ENCODE results near the gene EML4. TPM values are rescaled to one million over a fixed set of nuclear protein-coding genes. Genes with fewer than 3 reads are reported as not detected.

EML4 gene
- total and polyA plus RNA-seq, 2 of the 13 experiments (the other 11 are each of a cell fraction or from before 2014, with no cell fraction given): 243 to 476 TPM

DNA sequence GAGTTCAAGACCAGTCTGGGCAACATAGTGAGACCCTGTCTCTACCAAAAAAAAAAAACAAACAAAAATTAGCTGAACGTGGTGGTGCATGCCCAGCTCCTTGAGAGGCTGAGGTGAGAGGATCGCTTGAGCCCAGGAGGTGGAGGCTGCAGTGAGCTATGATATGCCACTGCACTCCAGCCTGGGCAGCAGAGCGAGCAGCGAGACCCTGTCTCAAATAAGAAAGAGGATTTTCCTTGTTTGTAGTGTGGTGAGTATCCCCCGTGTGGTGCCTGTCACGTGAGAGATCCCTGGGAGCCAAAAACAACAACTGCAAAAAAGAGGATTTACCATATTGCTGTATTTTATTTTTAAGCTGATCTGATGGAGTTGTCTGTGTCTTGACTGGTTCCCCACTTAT lies 9.2 kb downstream of the EML4 start:
- BruUV-seq (replicated peaks): no TSS peak
- FAIRE-seq: no peak
- CTCF ChIA-PET (ENCODE audit: low intra/inter-chr PET ratio, low total read pairs): no interaction called here
- TF ChIP-seq CBFB (CRISPR knock-in tag; IDR thresholded peaks at IDR 0.05): no peak
- TF ChIP-seq, protein P1, sequence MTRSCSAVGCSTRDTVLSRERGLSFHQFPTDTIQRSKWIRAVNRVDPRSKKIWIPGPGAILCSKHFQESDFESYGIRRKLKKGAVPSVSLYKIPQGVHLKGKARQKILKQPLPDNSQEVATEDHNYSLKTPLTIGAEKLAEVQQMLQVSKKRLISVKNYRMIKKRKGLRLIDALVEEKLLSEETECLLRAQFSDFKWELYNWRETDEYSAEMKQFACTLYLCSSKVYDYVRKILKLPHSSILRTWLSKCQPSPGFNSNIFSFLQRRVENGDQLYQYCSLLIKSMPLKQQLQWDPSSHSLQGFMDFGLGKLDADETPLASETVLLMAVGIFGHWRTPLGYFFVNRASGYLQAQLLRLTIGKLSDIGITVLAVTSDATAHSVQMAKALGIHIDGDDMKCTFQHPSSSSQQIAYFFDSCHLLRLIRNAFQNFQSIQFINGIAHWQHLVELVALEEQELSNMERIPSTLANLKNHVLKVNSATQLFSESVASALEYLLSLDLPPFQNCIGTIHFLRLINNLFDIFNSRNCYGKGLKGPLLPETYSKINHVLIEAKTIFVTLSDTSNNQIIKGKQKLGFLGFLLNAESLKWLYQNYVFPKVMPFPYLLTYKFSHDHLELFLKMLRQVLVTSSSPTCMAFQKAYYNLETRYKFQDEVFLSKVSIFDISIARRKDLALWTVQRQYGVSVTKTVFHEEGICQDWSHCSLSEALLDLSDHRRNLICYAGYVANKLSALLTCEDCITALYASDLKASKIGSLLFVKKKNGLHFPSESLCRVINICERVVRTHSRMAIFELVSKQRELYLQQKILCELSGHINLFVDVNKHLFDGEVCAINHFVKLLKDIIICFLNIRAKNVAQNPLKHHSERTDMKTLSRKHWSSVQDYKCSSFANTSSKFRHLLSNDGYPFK (CRISPR knock-in tag; IDR thresholded peaks at IDR 0.05; ENCODE audit: borderline replicate concordance): no peak
- TF ChIP-seq RARA (CRISPR knock-in tag; IDR thresholded peaks at IDR 0.05): 0 out of 2 replicates have a peak, but pooled peaks have one; percentile 5
- TF ChIP-seq ZNF616 (CRISPR knock-in tag; IDR thresholded peaks at IDR 0.05; ENCODE audit: low read depth): no peak
- no peak for TF ChIP-seq SRSF1 (optimal IDR thresholded peaks at IDR 0.05; ENCODE audit: low read depth, low read length)
- TF ChIP-seq ZNF878 (CRISPR knock-in tag; IDR thresholded peaks at IDR 0.05): 0 out of 2 replicates have a peak, but pooled peaks have one; percentile 40
- TF ChIP-seq, protein P2, sequence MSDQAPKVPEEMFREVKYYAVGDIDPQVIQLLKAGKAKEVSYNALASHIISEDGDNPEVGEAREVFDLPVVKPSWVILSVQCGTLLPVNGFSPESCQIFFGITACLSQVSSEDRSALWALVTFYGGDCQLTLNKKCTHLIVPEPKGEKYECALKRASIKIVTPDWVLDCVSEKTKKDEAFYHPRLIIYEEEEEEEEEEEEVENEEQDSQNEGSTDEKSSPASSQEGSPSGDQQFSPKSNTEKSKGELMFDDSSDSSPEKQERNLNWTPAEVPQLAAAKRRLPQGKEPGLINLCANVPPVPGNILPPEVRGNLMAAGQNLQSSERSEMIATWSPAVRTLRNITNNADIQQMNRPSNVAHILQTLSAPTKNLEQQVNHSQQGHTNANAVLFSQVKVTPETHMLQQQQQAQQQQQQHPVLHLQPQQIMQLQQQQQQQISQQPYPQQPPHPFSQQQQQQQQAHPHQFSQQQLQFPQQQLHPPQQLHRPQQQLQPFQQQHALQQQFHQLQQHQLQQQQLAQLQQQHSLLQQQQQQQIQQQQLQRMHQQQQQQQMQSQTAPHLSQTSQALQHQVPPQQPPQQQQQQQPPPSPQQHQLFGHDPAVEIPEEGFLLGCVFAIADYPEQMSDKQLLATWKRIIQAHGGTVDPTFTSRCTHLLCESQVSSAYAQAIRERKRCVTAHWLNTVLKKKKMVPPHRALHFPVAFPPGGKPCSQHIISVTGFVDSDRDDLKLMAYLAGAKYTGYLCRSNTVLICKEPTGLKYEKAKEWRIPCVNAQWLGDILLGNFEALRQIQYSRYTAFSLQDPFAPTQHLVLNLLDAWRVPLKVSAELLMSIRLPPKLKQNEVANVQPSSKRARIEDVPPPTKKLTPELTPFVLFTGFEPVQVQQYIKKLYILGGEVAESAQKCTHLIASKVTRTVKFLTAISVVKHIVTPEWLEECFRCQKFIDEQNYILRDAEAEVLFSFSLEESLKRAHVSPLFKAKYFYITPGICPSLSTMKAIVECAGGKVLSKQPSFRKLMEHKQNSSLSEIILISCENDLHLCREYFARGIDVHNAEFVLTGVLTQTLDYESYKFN (CRISPR knock-in tag; conservative IDR thresholded peaks at IDR 0.05): 0 out of 2 replicates have a peak, but pooled peaks have one; percentile 12
- TF ChIP-seq POLR2G (IDR thresholded peaks at IDR 0.05; ENCODE audit: low read depth, low read length): 0 out of 2 replicates have a peak, but pooled peaks have one; percentile 28
- TF ChIP-seq, protein P3, sequence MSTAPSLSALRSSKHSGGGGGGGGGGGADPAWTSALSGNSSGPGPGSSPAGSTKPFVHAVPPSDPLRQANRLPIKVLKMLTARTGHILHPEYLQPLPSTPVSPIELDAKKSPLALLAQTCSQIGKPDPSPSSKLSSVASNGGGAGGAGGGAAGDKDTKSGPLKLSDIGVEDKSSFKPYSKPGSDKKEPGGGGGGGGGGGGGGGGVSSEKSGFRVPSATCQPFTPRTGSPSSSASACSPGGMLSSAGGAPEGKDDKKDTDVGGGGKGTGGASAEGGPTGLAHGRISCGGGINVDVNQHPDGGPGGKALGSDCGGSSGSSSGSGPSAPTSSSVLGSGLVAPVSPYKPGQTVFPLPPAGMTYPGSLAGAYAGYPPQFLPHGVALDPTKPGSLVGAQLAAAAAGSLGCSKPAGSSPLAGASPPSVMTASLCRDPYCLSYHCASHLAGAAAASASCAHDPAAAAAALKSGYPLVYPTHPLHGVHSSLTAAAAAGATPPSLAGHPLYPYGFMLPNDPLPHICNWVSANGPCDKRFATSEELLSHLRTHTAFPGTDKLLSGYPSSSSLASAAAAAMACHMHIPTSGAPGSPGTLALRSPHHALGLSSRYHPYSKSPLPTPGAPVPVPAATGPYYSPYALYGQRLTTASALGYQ (CRISPR knock-in tag; IDR thresholded peaks at IDR 0.05): no peak
- TF ChIP-seq, protein P4, sequence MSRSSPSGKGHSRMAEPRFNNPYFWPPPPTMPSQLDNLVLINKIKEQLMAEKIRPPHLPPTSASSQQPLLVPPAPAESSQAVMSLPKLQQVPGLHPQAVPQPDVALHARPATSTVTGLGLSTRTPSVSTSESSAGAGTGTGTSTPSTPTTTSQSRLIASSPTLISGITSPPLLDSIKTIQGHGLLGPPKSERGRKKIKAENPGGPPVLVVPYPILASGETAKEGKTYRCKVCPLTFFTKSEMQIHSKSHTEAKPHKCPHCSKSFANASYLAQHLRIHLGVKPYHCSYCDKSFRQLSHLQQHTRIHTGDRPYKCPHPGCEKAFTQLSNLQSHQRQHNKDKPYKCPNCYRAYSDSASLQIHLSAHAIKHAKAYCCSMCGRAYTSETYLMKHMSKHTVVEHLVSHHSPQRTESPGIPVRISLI (CRISPR knock-in tag; IDR thresholded peaks at IDR 0.05; ENCODE audit: borderline replicate concordance): peak; percentile 44; the same call in 1 of the 2 replicates
- no peak for TF ChIP-seq POGZ (CRISPR knock-in tag; IDR thresholded peaks at IDR 0.05)
- peak; percentile 56; the same call in 1 of the 2 replicates for TF ChIP-seq RBFOX2 (IDR thresholded peaks at IDR 0.05; ENCODE audit: low read depth, low read length)
- TF ChIP-seq RBM22 (optimal IDR thresholded peaks at IDR 0.05; ENCODE audit: low read length): peak; percentile 82

More for the DNA sequence above, 9.2 kb downstream of the EML4 start:
- POLR2A ChIA-PET: interaction anchor here (1.2 to 3.5 kb wide), 4 partner anchors 10 to 73 kb away, joined by 3 to 9 read pairs (median 6); no protein-coding TSS in a partner anchor
- H3K4me3 ChIP-seq (replicated peaks in 1 of 3; ENCODE audit: insufficient read depth in 1 of 3, low read depth in 2 of 3, low read length in 3 of 3): peak overlapping the region in 1 of 3 experiments; percentile 29; a peak in 2 of 6 replicates
- in situ Hi-C loops (cut with HindIII; ENCODE audit: extremely low pct_ligation_motif_present, low pct_unique_long_range_greater_than_20kb): loop anchor here (25.0 kb wide), 1 partner anchor 316 kb away; no protein-coding TSS in a partner anchor
- peaks cover 97% of the 10 kb centered on the region for H4K20me1 ChIP-seq (ENCODE audit: insufficient read depth, low read length)
- intact Hi-C loops (cut with micrococcal nuclease; ENCODE audit: unreplicated experiment): no loop called here
- H3K9ac ChIP-seq (ENCODE audit: insufficient read depth, low read depth, low read length): peak overlapping the region; percentile 13; the same call in 1 of the 2 replicates
- no peaks in the 10 kb centered on the region for H3K9me3 ChIP-seq (ENCODE audit: low read length)
- no peak overlapping the region for H3K27ac ChIP-seq (ENCODE audit: extremely low read length, insufficient read depth, low read length)
- ATAC-seq (no peak), DNase-seq (ENCODE audit: low spot score) (no peak)
- H3K27me3 ChIP-seq (ENCODE audit: control insufficient read depth in 1 of 2, insufficient read depth in 2 of 2, low read length in 2 of 2): no peaks in the 10 kb centered on the region; a peak in 1 of 5 replicates
- H3K36me3 ChIP-seq (replicated peaks in 1 of 2; ENCODE audit: control insufficient read depth in 1 of 2, insufficient read depth in 2 of 2, low read length in 2 of 2): peaks cover 7 to 69% of the 10 kb centered on the region in 2 experiments; a peak in 4 of 5 replicates
- peaks cover 100% of the 10 kb centered on the region for H3K79me2 ChIP-seq (ENCODE audit: insufficient read depth, low read length)
- H2AFZ ChIP-seq (ENCODE audit: low read length): no peak overlapping the region
- H3K4me1 ChIP-seq (ENCODE audit: insufficient read depth, low read length): peaks cover 97% of the 10 kb centered on the region
- peak overlapping the region; percentile 95 for H3K4me2 ChIP-seq (ENCODE audit: low read depth, low read length)
- WGBS (ENCODE audit: low lambda C conversion rate): 62% methylated on average over 6 of the region's 6 CpGs

Measured in HepG2 (cell line).